ENCODE measurements around the gene SLC25A26. TPM values are rescaled to one million over a fixed set of nuclear protein-coding genes. Genes with fewer than 3 reads are reported as not detected.
A peak's percentile ranks its signal among the peaks of the same experiment; 100 is the strongest.

SLC25A26 gene
- total RNA-seq, 2 donors from 2014 or later: 8.6 to 9.2 TPM

DNA sequence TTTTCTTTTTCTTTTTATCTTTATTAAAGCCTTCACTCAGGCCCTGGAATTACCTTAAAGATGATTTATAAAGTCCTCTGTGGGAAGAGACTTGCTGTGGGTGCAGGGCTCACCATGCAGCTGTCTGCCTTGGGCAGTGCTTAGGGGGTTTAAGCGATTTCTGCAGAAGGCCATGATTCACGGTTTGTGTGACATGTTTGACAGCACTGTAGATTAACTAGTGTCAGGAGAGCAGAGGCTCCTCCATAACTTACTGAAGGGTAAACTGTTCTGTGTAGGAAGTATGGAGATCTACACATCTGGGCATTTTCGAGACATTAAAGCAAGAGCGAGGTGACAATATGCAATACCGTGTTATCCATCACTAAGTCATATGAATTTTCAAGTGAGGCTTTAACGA, 142.3 kb downstream of the SLC25A26 start:
- no peak for DNase-seq
- no peak for ATAC-seq
- H3K36me3 ChIP-seq (replicated peaks in 1 of 2; ENCODE audit: insufficient read depth in 1 of 2, low read depth in 2 of 2): no peaks in the 10 kb centered on the region
- no peak overlapping the region for H3K27ac ChIP-seq
- intact Hi-C loops (cut with DNase I): no loop called here
- H3K4me1 ChIP-seq: peaks cover 3% of the 10 kb centered on the region
- H3K9me3 ChIP-seq: no peaks in the 10 kb centered on the region
- no peak overlapping the region for H3K4me3 ChIP-seq
- no peaks in the 10 kb centered on the region for H3K27me3 ChIP-seq
- TF ChIP-seq, protein P1, sequence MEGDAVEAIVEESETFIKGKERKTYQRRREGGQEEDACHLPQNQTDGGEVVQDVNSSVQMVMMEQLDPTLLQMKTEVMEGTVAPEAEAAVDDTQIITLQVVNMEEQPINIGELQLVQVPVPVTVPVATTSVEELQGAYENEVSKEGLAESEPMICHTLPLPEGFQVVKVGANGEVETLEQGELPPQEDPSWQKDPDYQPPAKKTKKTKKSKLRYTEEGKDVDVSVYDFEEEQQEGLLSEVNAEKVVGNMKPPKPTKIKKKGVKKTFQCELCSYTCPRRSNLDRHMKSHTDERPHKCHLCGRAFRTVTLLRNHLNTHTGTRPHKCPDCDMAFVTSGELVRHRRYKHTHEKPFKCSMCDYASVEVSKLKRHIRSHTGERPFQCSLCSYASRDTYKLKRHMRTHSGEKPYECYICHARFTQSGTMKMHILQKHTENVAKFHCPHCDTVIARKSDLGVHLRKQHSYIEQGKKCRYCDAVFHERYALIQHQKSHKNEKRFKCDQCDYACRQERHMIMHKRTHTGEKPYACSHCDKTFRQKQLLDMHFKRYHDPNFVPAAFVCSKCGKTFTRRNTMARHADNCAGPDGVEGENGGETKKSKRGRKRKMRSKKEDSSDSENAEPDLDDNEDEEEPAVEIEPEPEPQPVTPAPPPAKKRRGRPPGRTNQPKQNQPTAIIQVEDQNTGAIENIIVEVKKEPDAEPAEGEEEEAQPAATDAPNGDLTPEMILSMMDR (IDR thresholded peaks at IDR 0.05): no peak
- no peak for TF ChIP-seq POLR2A (IDR thresholded peaks at IDR 0.05)
- WGBS, 2 donors: 88 to 92% methylated on average over 6 of the region's 6 CpGs

DNA sequence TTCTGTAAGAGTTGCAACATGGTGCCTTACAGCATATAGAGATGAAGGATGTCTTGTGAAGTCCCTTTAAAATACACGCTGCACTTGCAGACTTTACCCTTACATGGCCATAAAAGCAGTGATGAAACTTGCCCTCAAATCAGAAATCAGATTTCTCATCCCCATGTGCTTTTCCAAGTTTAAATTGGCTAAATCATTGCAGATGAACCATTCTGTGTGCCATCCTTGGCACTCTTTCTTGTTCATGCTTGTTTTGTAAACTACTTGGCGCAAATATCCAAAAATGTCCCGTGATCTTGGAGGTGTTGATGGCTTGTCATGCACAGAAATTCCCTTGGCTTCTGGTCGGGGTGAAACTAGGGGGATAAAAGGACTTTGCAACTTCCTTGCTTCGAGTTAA, 144.3 kb downstream of the SLC25A26 start:
- H3K27me3 ChIP-seq: no peaks in the 10 kb centered on the region
- no peak overlapping the region for H3K4me3 ChIP-seq
- no peaks in the 10 kb centered on the region for H3K36me3 ChIP-seq (replicated peaks in 1 of 2; ENCODE audit: insufficient read depth in 1 of 2, low read depth in 2 of 2)
- no peak for DNase-seq
- 80 to 86% methylated on average over 5 of the region's 5 CpGs for WGBS, 2 donors
- H3K9me3 ChIP-seq: no peaks in the 10 kb centered on the region
- no peak for ATAC-seq
- no peak for TF ChIP-seq POLR2A (IDR thresholded peaks at IDR 0.05)
- TF ChIP-seq, protein P1 (IDR thresholded peaks at IDR 0.05): no peak
- H3K4me1 ChIP-seq: peaks cover 8% of the 10 kb centered on the region
- intact Hi-C loops (cut with DNase I): no loop called here
- H3K27ac ChIP-seq: no peak overlapping the region

DNA sequence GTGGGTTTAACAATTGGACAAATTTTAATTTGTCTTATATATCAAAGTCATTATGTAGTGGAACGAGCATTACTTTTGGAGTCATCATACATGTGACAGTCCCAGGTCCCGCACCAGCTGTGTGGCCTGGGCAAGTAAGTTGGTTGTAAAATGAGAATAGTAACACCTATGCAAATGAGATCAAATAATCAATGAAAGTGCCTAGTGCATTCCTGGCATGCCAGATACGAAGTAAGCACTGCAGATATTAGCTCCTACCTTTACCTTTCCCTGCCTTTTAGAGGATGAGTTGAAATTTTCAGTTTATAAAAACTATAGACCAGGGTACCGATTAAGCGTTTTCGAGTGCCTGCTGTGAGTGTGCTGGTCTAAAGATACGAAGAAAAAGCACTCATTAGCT, 145.9 kb downstream of the SLC25A26 start:
- TF ChIP-seq POLR2A (IDR thresholded peaks at IDR 0.05): no peak
- TF ChIP-seq, protein P1 (IDR thresholded peaks at IDR 0.05): no peak
- H3K36me3 ChIP-seq (replicated peaks in 1 of 2; ENCODE audit: insufficient read depth in 1 of 2, low read depth in 2 of 2): no peaks in the 10 kb centered on the region

DNA sequence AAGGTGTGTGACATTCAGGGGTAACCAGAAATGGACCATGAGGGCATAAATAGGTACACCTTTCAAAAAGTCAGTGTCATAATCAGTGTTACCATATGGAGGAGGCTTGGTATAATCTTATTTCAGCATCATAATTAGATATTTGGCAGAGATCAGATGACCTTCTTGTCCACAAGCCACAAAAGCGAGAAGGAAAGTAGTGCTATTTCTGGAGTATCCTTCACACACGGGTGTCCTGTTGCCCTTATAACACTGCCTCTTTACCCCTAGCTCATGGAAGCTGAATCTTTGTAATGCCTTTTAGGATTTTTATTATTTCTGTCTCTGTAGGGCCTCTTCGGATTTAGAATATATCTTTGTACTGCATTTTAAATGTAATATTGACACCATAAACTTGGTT, 147.2 kb downstream of the SLC25A26 start:
- no peak overlapping the region for H3K27ac ChIP-seq
- 74 to 90% methylated on average over 3 of the region's 3 CpGs for WGBS, 2 donors
- no peaks in the 10 kb centered on the region for H3K27me3 ChIP-seq
- intact Hi-C loops (cut with DNase I): no loop called here
- peaks cover 35% of the 10 kb centered on the region for H3K4me1 ChIP-seq
- no peaks in the 10 kb centered on the region for H3K9me3 ChIP-seq
- H3K36me3 ChIP-seq (replicated peaks in 1 of 2; ENCODE audit: insufficient read depth in 1 of 2, low read depth in 2 of 2): no peaks in the 10 kb centered on the region
- no peak overlapping the region for H3K4me3 ChIP-seq
- DNase-seq (no peak), ATAC-seq (no peak)
- TF ChIP-seq, protein P1 (IDR thresholded peaks at IDR 0.05): no peak
- no peak for TF ChIP-seq POLR2A (IDR thresholded peaks at IDR 0.05)

More for the DNA sequence above, 145.9 kb downstream of the SLC25A26 start:
- no peak overlapping the region for H3K27ac ChIP-seq
- DNase-seq (no peak), ATAC-seq (no peak)
- H3K4me1 ChIP-seq: peaks cover 23% of the 10 kb centered on the region
- 68 to 70% methylated on average over 7 of the region's 7 CpGs for whole genome bisulfite sequencing, 2 donors
- intact Hi-C loops (cut with DNase I): no loop called here
- no peak overlapping the region for H3K4me3 ChIP-seq
- H3K27me3 ChIP-seq: no peaks in the 10 kb centered on the region
- H3K9me3 ChIP-seq: no peaks in the 10 kb centered on the region

DNA sequence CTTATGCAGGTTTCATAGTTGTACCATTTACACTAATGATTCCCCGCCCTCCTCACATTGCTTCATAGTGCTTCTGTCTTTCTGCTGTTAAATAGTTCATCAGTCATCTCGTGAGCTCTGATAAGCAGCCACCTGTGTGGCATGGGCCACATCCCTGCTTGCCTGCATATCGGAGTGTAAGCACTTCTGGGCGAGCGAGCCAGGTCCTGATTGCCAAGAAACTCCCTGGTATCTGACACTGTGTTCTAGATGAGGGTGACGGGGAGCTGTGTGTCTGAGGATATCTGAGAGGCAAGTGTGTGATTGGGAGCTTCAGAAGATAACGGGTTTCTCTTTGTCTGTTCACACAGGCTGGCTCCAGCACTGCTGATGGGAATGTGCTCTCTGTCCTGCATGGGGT, 149.4 kb downstream of the SLC25A26 start:
- Histone ChIP-seq H3K9me3 (no peaks in the 10 kb centered on the region), H3K27ac (no peak overlapping the region), H3K4me3 (no peak overlapping the region), H3K36me3 (replicated peaks in 1 of 2; ENCODE audit: insufficient read depth in 1 of 2, low read depth in 2 of 2) (no peaks in the 10 kb centered on the region), H3K4me1 (peaks cover 40% of the 10 kb centered on the region), H3K27me3 (no peaks in the 10 kb centered on the region)
- peak; percentile 65 to 81 (median 72) for DNase-seq
- WGBS, 2 donors: 41 to 47% methylated on average over 7 of the region's 7 CpGs
- no peak for TF ChIP-seq POLR2A (IDR thresholded peaks at IDR 0.05)
- TF ChIP-seq, protein P1 (IDR thresholded peaks at IDR 0.05): no peak
- peak; percentile 69 for ATAC-seq
- intact Hi-C loops (cut with DNase I): loop anchor here (10.0 kb wide), 1 partner anchor 85 kb away; no protein-coding TSS in a partner anchor

Data from body of pancreas (tissue), 4 donors.